IPS DF 19.7 (cell line): ENCODE results near the gene CCDC7.
"Not testable (repeated sequence)": the region's sequence is repeated elsewhere in the genome, so short reads cannot be mapped to it uniquely, and the experiment has no call there.

Experiments
- DNase-seq: peaks from one replicate; pipeline ENCODE4 v3.0.0-alpha.2; 2013; ENCODE audit warnings: low read depth, low spot score

Gene CCDC7

GRCh38 chr10:32562695-32563094 lies 116.8 kb downstream of the CCDC7 start:
- DNase-seq: not testable (repeated sequence)

GRCh38 chr10:32577448-32577847 lies 131.5 kb downstream of the CCDC7 start:
- DNase-seq: no peak

GRCh38 chr10:32582946-32583345 lies 137.0 kb downstream of the CCDC7 start:
- no peak for DNase-seq

- DNase-seq: not testable (repeated sequence)
Observed at GRCh38 chr10:32598022-32598421, 152.1 kb downstream of the CCDC7 start.

GRCh38 chr10:32600317-32600716 lies 154.4 kb downstream of the CCDC7 start:
- no peak for DNase-seq

- not testable (repeated sequence) for DNase-seq
Observed at GRCh38 chr10:32601562-32601961, 155.6 kb downstream of the CCDC7 start.

GRCh38 chr10:32605787-32606186 lies 159.8 kb downstream of the CCDC7 start:
- no peak for DNase-seq

GRCh38 chr10:32610543-32610942 lies 164.6 kb downstream of the CCDC7 start:
- not testable (repeated sequence) for DNase-seq

GRCh38 chr10:32616438-32616837 lies 170.5 kb downstream of the CCDC7 start:
- no peak for DNase-seq

GRCh38 chr10:32618482-32618881 lies 172.5 kb downstream of the CCDC7 start:
- no peak for DNase-seq

GRCh38 chr10:32621969-32622368 lies 176.0 kb downstream of the CCDC7 start:
- no peak for DNase-seq

GRCh38 chr10:32622409-32622808 lies 176.5 kb downstream of the CCDC7 start:
- no peak for DNase-seq

GRCh38 chr10:32627183-32627582 lies 181.2 kb downstream of the CCDC7 start:
- DNase-seq: no peak

GRCh38 chr10:32629910-32630309 lies 184.0 kb downstream of the CCDC7 start:
- no peak for DNase-seq

- DNase-seq: no peak
Observed at GRCh38 chr10:32646535-32646934, 200.6 kb downstream of the CCDC7 start.

GRCh38 chr10:32650246-32650655 lies 204.3 kb downstream of the CCDC7 start:
- no peak for DNase-seq

- DNase-seq: not testable (repeated sequence)
Observed at GRCh38 chr10:32657430-32657829, 211.5 kb downstream of the CCDC7 start.

- DNase-seq: no peak
Observed at GRCh38 chr10:32661346-32661745, 215.4 kb downstream of the CCDC7 start.

GRCh38 chr10:32680803-32681557 lies 235.0 kb downstream of the CCDC7 start:
- no peak for DNase-seq

- DNase-seq: no peak
Observed at GRCh38 chr10:32684291-32684690, 238.4 kb downstream of the CCDC7 start.

- DNase-seq: no peak
Observed at GRCh38 chr10:32687116-32687515, 241.2 kb downstream of the CCDC7 start.

- DNase-seq: no peak
Observed at GRCh38 chr10:32687546-32687945, 241.6 kb downstream of the CCDC7 start.

- DNase-seq: no peak
Observed at GRCh38 chr10:32692174-32692573, 246.2 kb downstream of the CCDC7 start.
